ENCODE measurements around the gene LAP3.

- TF ChIP-seq CTCF (conservative IDR thresholded peaks at IDR 0.05 in 1 of 2, IDR thresholded peaks at IDR 0.05 in 1 of 2; ENCODE audit: extremely low read depth in 1 of 2, insufficient read depth in 1 of 2, low read depth in 1 of 2, low read length in 2 of 2) = no peak
- TF ChIP-seq EZH2 (IDR thresholded peaks at IDR 0.05; ENCODE audit: borderline replicate concordance, low read length) = no peak
Measured at GRCh38 chr4:17578482-17578891, 1.5 kb downstream of the LAP3 start.

Measured in mammary epithelial cell (primary cell).